SK-N-SH treated with all-trans-retinoic acid at 6 μM for 48 hours (cell line): ENCODE results near the gene SESN3.
A peak's percentile ranks its signal among the peaks of the same experiment; 100 is the strongest.
"Not testable (repeated sequence)": the region's sequence is repeated elsewhere in the genome, so short reads cannot be mapped to it uniquely, and the experiment has no call there.

ENCODE experiments used
- ATAC-seq: fragments of 200-7000 bp; cut with Tn5 transposase; 3 replicates; pipeline ENCODE4 v1.9.1; 2020; ENCODE audit warnings: mild to moderate bottlenecking, moderate library complexity
- ARNTL ChIP-seq: fragments of 450-650 bp; formaldehyde crosslinking; IDR thresholded peaks from 2 replicates; pipeline ENCODE4 v1.5.0; 2020; ENCODE audit warnings: low read depth, mild to moderate bottlenecking, moderate library complexity, borderline replicate concordance
- CREB5 ChIP-seq: fragments of 250-450 bp; sonication (Bioruptor Pico); IDR thresholded peaks from 2 replicates; pipeline ENCODE4 v1.5.1; 2020; ENCODE audit warnings: low read depth, mild to moderate bottlenecking, moderate library complexity
- CSDC2 ChIP-seq: fragments of 250-450 bp; sonication (Bioruptor Pico); IDR thresholded peaks from 2 replicates; pipeline ENCODE4 v1.5.0; 2020; ENCODE audit warnings: mild to moderate bottlenecking, moderate library complexity
- ESRRG ChIP-seq: fragments of 250-450 bp; sonication (Bioruptor Pico); IDR thresholded peaks from 2 replicates; pipeline ENCODE4 v1.6.1; 2021; ENCODE audit warnings: mild to moderate bottlenecking
- GLIS3 ChIP-seq: fragments of 250-450 bp; sonication (Bioruptor Pico); IDR thresholded peaks from 2 replicates; pipeline ENCODE4 v1.5.0; 2020; ENCODE audit warnings: mild to moderate bottlenecking, moderate library complexity
- ISL1 ChIP-seq: fragments of 250-450 bp; sonication (Bioruptor Pico); IDR thresholded peaks from 2 replicates; pipeline ENCODE4 v2.1.2; 2022; ENCODE audit warnings: mild to moderate bottlenecking, moderate library complexity
- OSR1 ChIP-seq: fragments of 250-450 bp; sonication (Bioruptor Pico); IDR thresholded peaks from 2 replicates; pipeline ENCODE4 v1.8.0; 2022; ENCODE audit warnings: moderate library complexity, mild to moderate bottlenecking, inconsistent platforms
- PATZ1 ChIP-seq: fragments of 250-450 bp; sonication (Bioruptor Pico); IDR thresholded peaks from 2 replicates; pipeline ENCODE4 v1.8.0; 2020; ENCODE audit warnings: mild to moderate bottlenecking, moderate library complexity, borderline replicate concordance
- POU6F1 ChIP-seq: fragments of 250-450 bp; sonication (Bioruptor Pico); IDR thresholded peaks from 2 replicates; pipeline ENCODE4 v1.8.0; 2021; ENCODE audit warnings: low read depth, mild to moderate bottlenecking, moderate library complexity, borderline replicate concordance
- RARB ChIP-seq: fragments of 250-450 bp; sonication (Bioruptor Pico); IDR thresholded peaks from 2 replicates; pipeline ENCODE4 v1.8.0; 2021; ENCODE audit warnings: mild to moderate bottlenecking, moderate library complexity
- SNAI2 ChIP-seq: fragments of 250-450 bp; sonication (Bioruptor Pico); IDR thresholded peaks from 2 replicates; pipeline ENCODE4 v1.5.0; 2020; ENCODE audit warnings: mild to moderate bottlenecking, moderate library complexity
- TCF4 ChIP-seq: fragments of 250-450 bp; sonication (Bioruptor Pico); IDR thresholded peaks from 2 replicates; pipeline ENCODE4 v1.8.0; 2021; ENCODE audit warnings: mild to moderate bottlenecking, moderate library complexity, borderline replicate concordance
- TOX ChIP-seq: fragments of 250-450 bp; sonication (Bioruptor Pico); IDR thresholded peaks from 2 replicates; pipeline ENCODE4 v1.8.0; 2021; ENCODE audit warnings: mild to moderate bottlenecking, moderate library complexity, borderline replicate concordance
- TSHZ2 ChIP-seq: fragments of 250-450 bp; sonication (Bioruptor Pico); IDR thresholded peaks from 2 replicates; pipeline ENCODE4 v1.5.0; 2020; ENCODE audit warnings: mild to moderate bottlenecking, moderate library complexity
- ZC3H10 ChIP-seq: fragments of 250-450 bp; sonication (Bioruptor Pico); IDR thresholded peaks from 2 replicates; pipeline ENCODE4 v1.5.1; 2021; ENCODE audit warnings: mild to moderate bottlenecking, moderate library complexity
- ZFP3 ChIP-seq: fragments of 250-450 bp; sonication (Bioruptor Pico); IDR thresholded peaks from 2 replicates; pipeline ENCODE4 v1.5.0; 2020; ENCODE audit warnings: mild to moderate bottlenecking, moderate library complexity
- ZNF565 ChIP-seq: fragments of 450-650 bp; formaldehyde crosslinking; conservative IDR thresholded peaks from 2 replicates; pipeline ENCODE4 v1.5.0; 2020; ENCODE audit warnings: low read depth, mild to moderate bottlenecking, moderate library complexity
- ZNF70 ChIP-seq: fragments of 450-650 bp; formaldehyde crosslinking; IDR thresholded peaks from 2 replicates; pipeline ENCODE4 v1.5.0; 2020; ENCODE audit warnings: mild to moderate bottlenecking, moderate library complexity
- ZNF8 ChIP-seq: fragments of 450-650 bp; formaldehyde crosslinking; IDR thresholded peaks from 2 replicates; pipeline ENCODE4 v1.5.0; 2020; ENCODE audit warnings: mild to moderate bottlenecking, moderate library complexity

Gene SESN3

GRCh38 chr11:95138448-95138847, 92.6 kb downstream of the SESN3 start:
- peak; percentile 69 for ATAC-seq
- no peak for TF ChIP-seq ARNTL (CRISPR knock-in tag)
- no peak for TF ChIP-seq POU6F1
- no peak for TF ChIP-seq CSDC2 (CRISPR knock-in tag)
- no peak for TF ChIP-seq ZC3H10 (CRISPR knock-in tag)
- TF ChIP-seq GLIS3 (CRISPR knock-in tag) = no peak
- no peak for TF ChIP-seq TSHZ2 (CRISPR knock-in tag)
- TF ChIP-seq ESRRG (CRISPR knock-in tag) = no peak
- TF ChIP-seq, all 23 proteins: peak for 0

- no peak for TF ChIP-seq RARB (CRISPR knock-in tag)
- no peak for TF ChIP-seq ZNF70
- no peak for TF ChIP-seq ESRRG (CRISPR knock-in tag)
- no peak for TF ChIP-seq CSDC2 (CRISPR knock-in tag)
- no peak for TF ChIP-seq CREB5 (CRISPR knock-in tag)
- TF ChIP-seq ZFP3 (CRISPR knock-in tag) = no peak
- no peak for TF ChIP-seq PATZ1 (CRISPR knock-in tag)
- TF ChIP-seq, all 23 proteins: peak for 0
- no peak for ATAC-seq
Observed at GRCh38 chr11:95137299-95137698, 93.7 kb downstream of the SESN3 start.

GRCh38 chr11:95136747-95137146, 94.3 kb downstream of the SESN3 start:
- ATAC-seq = not testable (repeated sequence)

GRCh38 chr11:95135880-95136279, 95.1 kb downstream of the SESN3 start:
- TF ChIP-seq GLIS3 (CRISPR knock-in tag) (no peak), TCF4 (CRISPR knock-in tag) (no peak), ISL1 (no peak)
- ATAC-seq = no peak

GRCh38 chr11:95135155-95135554, 95.8 kb downstream of the SESN3 start:
- peak; percentile 7; the same call in 2 of the 3 replicates for ATAC-seq
- TF ChIP-seq TOX (no peak), ZC3H10 (CRISPR knock-in tag) (no peak), ARNTL (CRISPR knock-in tag) (no peak), TCF4 (CRISPR knock-in tag) (no peak), RARB (CRISPR knock-in tag) (no peak), OSR1 (CRISPR knock-in tag) (no peak), CREB5 (CRISPR knock-in tag) (no peak), ZNF565 (no peak), ZNF8 (CRISPR knock-in tag) (no peak), SNAI2 (no peak)
